ENCODE results near the gene TESK1. TPM values are rescaled to one million over a fixed set of nuclear protein-coding genes. Genes with fewer than 3 reads are reported as not detected.

The TESK1 gene
- total RNA-seq, 4 donors from 2014 or later, result 23.2 to 44.3 (median 37.6) TPM

DNA sequence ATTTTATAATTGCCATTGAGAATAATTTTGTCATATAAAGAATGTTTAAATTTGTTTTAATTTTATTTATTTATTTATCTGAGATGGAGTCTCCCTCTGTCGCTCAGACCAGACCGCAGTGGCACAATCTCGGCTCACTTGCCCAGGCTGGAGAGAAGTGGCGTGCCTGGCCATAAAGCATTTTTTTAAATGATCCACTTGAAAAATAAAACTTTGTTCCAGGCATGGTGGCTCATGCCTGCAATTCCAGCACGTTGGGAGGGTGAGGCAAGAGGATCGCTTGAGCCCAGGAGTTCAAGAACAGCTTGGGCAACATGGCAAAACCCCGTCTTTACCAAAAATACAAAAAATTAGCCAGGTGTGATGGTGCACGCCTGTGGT is 47.8 kb downstream of the TESK1 start:
- H3K4me3 ChIP-seq (replicated peaks in 1 of 3), result no peak overlapping the region
- intact Hi-C loops (cut with DNase I), result loop anchor here (5.0 kb wide), 1 partner anchor 74 kb away; no protein-coding TSS in a partner anchor
- no peak overlapping the region for H3K27ac ChIP-seq
- no peaks in the 10 kb centered on the region for H3K27me3 ChIP-seq
- DNase-seq, result no peak
- no peaks in the 10 kb centered on the region for H3K36me3 ChIP-seq
- no peaks in the 10 kb centered on the region for H3K4me1 ChIP-seq
- no peaks in the 10 kb centered on the region for H3K9me3 ChIP-seq
- WGBS, 2 donors, result 93% methylated on average over 8 of the region's 8 CpGs
- TF ChIP-seq, protein P1, sequence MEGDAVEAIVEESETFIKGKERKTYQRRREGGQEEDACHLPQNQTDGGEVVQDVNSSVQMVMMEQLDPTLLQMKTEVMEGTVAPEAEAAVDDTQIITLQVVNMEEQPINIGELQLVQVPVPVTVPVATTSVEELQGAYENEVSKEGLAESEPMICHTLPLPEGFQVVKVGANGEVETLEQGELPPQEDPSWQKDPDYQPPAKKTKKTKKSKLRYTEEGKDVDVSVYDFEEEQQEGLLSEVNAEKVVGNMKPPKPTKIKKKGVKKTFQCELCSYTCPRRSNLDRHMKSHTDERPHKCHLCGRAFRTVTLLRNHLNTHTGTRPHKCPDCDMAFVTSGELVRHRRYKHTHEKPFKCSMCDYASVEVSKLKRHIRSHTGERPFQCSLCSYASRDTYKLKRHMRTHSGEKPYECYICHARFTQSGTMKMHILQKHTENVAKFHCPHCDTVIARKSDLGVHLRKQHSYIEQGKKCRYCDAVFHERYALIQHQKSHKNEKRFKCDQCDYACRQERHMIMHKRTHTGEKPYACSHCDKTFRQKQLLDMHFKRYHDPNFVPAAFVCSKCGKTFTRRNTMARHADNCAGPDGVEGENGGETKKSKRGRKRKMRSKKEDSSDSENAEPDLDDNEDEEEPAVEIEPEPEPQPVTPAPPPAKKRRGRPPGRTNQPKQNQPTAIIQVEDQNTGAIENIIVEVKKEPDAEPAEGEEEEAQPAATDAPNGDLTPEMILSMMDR (IDR thresholded peaks at IDR 0.05), result no peak
- TF ChIP-seq POLR2A (IDR thresholded peaks at IDR 0.05), result no peak

DNA sequence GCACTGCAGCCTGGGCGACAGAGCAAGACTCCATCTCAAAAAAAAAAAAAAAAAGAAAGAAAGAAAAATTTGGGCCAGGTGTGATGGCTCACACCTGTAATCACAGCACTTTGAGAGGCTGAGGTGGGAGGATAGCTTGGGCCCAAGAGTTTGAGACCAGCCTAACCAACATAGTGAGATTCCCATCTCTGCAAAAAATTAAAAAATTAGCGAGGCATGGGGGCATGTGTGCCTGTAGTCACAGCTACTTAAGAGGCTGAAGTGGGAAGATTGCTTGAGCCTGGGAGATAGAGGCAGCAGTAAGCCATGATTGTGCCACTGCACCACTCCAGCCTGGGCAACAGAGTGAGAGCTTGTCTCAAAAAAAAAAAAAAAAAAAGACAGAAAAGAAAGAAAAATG is 48.5 kb downstream of the TESK1 start:
- H3K36me3 ChIP-seq, result no peaks in the 10 kb centered on the region
- H3K27me3 ChIP-seq, result no peaks in the 10 kb centered on the region
- no peaks in the 10 kb centered on the region for H3K4me1 ChIP-seq
- no peak overlapping the region for H3K27ac ChIP-seq
- WGBS, 2 donors, result 85 to 90% methylated on average over 2 of the region's 2 CpGs
- no peaks in the 10 kb centered on the region for H3K9me3 ChIP-seq
- TF ChIP-seq POLR2A (IDR thresholded peaks at IDR 0.05), result no peak
- TF ChIP-seq, protein P1 (IDR thresholded peaks at IDR 0.05), result no peak
- no peak for DNase-seq
- no peak overlapping the region for H3K4me3 ChIP-seq (replicated peaks in 1 of 3)
- intact Hi-C loops (cut with DNase I), result loop anchor here (5.0 kb wide), 1 partner anchor 74 kb away; no protein-coding TSS in a partner anchor

DNA sequence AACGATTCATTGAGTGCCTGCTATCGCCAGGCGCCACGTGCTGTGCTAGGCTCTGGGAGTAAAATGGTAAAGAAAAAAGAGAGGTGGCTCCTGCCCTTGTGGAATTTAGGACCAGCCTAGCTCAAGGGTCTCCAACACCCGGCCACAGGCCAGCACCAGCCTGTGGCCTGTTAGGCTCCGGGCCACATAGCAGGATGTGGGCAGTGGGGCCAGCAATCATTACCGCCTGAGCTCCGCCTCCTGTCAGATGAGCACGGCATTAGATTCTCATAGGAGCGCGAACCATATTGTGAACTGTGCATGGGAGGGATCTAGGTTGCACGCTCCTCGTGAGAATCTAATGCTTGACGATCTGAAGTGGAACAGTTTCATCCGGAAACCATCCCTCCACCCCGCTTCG is 51.3 kb downstream of the TESK1 start:
- Histone ChIP-seq H3K36me3 (peaks cover 0 to 4% of the 10 kb centered on the region in 2 donors), H3K27me3 (no peaks in the 10 kb centered on the region), H3K9me3 (no peaks in the 10 kb centered on the region), H3K4me3 (replicated peaks in 1 of 3) (no peak overlapping the region), H3K4me1 (peaks cover 7 to 20% of the 10 kb centered on the region in 2 donors), H3K27ac (peak overlapping the region in 1 of 3 donors; percentile 100)
- no peak for TF ChIP-seq POLR2A (IDR thresholded peaks at IDR 0.05)
- TF ChIP-seq, protein P1 (IDR thresholded peaks at IDR 0.05), result no peak
- intact Hi-C loops (cut with DNase I), result no loop called here
- WGBS, 2 donors, result 76 to 90% methylated on average over 16 to 17 of the region's 17 CpGs
- no peak for DNase-seq

DNA sequence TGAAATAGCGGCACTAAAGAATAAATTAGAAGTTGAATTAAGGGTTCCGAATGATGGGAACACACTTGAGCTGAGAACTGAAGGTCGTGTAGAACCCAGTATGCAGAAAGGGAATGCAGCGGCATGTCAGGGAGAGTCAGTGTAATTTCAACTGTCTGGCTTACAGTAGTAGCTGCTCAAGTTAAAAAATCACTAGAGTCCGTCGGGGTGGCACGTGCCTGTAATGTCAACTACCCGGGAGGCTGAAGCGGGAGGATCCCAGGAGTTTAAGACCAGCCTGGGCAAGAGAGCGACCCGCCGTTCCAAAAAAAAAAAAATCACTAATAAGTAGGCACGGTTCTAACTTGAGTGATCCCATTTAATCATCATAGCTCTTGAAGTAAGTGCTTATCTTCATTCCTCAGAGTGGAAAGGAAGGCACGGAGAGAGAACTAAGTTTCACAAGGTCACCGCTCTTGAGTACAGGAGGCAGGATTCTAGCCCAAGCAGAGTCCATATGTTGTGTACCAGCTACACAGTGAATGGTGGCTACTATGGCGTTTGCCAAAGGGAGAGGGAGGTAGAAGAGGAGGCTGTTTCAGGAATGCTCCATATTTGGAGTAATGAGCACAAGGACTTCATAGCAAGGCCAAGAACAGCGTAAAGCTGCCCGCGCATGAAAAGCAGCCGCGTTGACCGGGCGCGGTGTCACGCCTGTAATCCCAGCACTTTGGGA is 51.9 kb downstream of the TESK1 start:
- intact Hi-C loops (cut with DNase I), result no loop called here
- TF ChIP-seq, protein P1 (IDR thresholded peaks at IDR 0.05), result no peak
- no peak for TF ChIP-seq POLR2A (IDR thresholded peaks at IDR 0.05)
- DNase-seq, result peak in 1 of 2 donors; percentile 45
- Histone ChIP-seq H3K27me3 (no peaks in the 10 kb centered on the region), H3K4me3 (replicated peaks in 1 of 3) (peak overlapping the region in 1 of 3 donors; percentile 22), H3K9me3 (no peaks in the 10 kb centered on the region), H3K36me3 (peaks cover 0 to 4% of the 10 kb centered on the region in 2 donors), H3K4me1 (peaks cover 7 to 20% of the 10 kb centered on the region in 2 donors), H3K27ac (peak overlapping the region; percentile 92 to 100 (median 100))
- 21 to 23% methylated on average over 25 of the region's 25 CpGs for WGBS, 2 donors

DNA sequence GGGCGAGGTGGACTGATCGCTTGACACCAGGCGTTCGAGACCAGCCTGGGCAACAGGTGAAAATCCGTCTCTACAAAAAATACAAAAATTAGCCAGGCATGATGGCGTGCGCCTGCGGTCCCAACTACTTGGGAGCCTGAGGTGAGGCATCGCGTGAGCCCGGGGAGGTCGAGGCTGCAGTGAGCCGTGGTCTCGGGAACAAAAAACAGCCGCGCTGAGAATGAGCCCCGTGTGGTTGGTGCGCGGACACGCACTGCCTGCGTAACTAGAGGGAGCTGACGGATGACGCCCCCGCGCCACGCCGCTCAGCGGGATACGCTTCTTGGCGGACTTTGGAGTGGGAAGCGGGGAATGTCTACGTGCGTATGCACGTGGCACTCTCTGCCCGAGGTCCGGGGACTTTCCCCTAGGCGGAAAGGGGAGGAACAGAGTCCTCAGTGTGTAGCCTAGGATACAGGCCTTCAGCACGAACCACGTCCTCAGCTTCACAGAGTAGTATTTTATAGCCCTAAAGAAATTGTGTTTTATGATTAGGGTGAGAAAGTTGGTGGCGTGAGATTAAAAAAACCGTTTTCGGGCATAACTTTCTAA is 52.6 kb downstream of the TESK1 start, which contains the start of gene RMRP:
Gene RMRP, minus strand, starts transcription at position 474 of the 591 bp plus-strand sequence.
- 0 to 1% methylated on average over 34 to 35 of the region's 42 CpGs for WGBS, 2 donors
- no peaks in the 10 kb centered on the region for H3K27me3 ChIP-seq
- TF ChIP-seq, protein P1 (IDR thresholded peaks at IDR 0.05), result peak in 5 of 6 experiments; percentile 20 to 55 (median 45)
- TF ChIP-seq POLR2A (IDR thresholded peaks at IDR 0.05), result peak; percentile 60 to 81
- H3K36me3 ChIP-seq, result peaks cover 0 to 4% of the 10 kb centered on the region in 2 donors
- H3K9me3 ChIP-seq, result no peaks in the 10 kb centered on the region
- peak within 1 kb of the TSS; percentile 92 to 100 (median 100) for H3K27ac ChIP-seq
- intact Hi-C loops (cut with DNase I), result no loop called here
- H3K4me1 ChIP-seq, result peaks cover 7 to 20% of the 10 kb centered on the region in 2 donors
- H3K4me3 ChIP-seq (replicated peaks in 1 of 3), result peak within 1 kb of the TSS; percentile 49 to 95 (median 90)
- DNase-seq, result peak; percentile 98

All from thyroid gland (tissue), 4 donors.